GM12891 (cell line): ENCODE measurements around the gene CHMP6.

Experiments
- PAX5 ChIP-seq: IDR thresholded peaks from 2 replicates; pipeline ENCODE4 v1.6.1; 2011; ENCODE audit warnings: low read length, moderate library complexity, mild to moderate bottlenecking; ENCODE audit not compliant: insufficient read depth, severe bottlenecking
- POLR2A ChIP-seq: IDR thresholded peaks from 2 replicates; pipeline ENCODE4 v1.6.1; 2011; ENCODE audit warnings: low read depth, low read length, control low read depth
- POLR2AphosphoS5 ChIP-seq: IDR thresholded peaks from 2 replicates; pipeline ENCODE4 v1.6.1; 2011; ENCODE audit warnings: low read depth, low read length, control low read depth
- POU2F2 ChIP-seq: IDR thresholded peaks from 2 replicates; pipeline ENCODE4 v1.6.1; 2011; ENCODE audit warnings: low read depth, mild to moderate bottlenecking, control low read depth, low read length, moderate library complexity
- SPI1 ChIP-seq: IDR thresholded peaks from 2 replicates; pipeline ENCODE4 v1.6.1; 2011; ENCODE audit warnings: low read depth, low read length, control low read depth
- TAF1 ChIP-seq: IDR thresholded peaks from 2 replicates; pipeline ENCODE4 v1.6.1; 2011; ENCODE audit warnings: low read depth, low read length, control low read depth

DNA sequence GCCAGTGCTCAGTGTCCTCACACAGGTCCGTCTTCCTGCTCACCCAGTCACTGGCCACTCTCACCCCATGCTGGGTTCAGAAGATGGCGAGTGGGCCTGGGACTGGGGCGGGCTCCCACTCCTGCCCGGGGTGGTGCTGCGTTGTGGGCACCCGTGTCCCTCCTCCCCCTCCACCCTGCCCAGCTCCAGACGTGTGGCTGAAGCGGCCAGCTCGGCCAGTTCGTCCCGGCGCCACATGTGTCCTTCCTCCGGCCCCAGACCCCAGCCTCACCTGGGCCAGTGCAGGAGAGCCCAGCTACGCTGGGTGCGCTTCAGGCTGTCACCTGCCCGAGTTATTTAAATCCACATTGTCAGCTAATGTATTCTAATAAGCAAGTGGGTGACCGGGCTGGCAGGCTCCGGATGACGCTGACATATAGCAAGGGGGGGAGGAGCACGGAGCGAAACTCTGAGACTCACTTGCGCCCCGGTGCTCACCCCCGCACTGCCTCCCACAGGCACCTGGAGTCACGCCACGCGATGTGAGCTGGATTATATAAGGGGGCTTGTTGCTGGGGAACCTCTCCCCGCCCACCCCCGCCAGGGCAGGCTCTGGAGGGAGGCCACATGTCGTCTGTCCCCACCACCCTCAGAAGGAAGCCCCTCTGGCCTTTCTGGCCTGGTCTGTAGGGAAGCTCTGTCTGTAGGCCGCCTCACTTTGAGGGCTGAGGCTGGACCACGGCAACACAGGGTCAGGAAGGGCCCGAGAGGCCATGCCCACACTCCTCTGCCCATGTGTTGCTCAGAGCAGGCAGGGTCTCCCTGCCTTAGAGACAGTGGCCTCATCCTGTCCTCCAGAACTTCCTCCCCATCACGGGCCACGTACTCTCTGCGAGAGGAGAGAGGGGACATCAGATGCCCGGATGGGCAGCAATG, 36.2 kb downstream of the CHMP6 start:
- TF ChIP-seq POLR2A, result no peak
- TF ChIP-seq PAX5, result no peak
- TF ChIP-seq TAF1, result no peak
- TF ChIP-seq POLR2AphosphoS5, result no peak
- TF ChIP-seq SPI1, result no peak
- no peak for TF ChIP-seq POU2F2
